ENCODE measurements around the gene ERICH3. TPM values are rescaled to one million over a fixed set of nuclear protein-coding genes. Genes with fewer than 3 reads are reported as not detected.

ERICH3 gene
- total and polyA plus RNA-seq, 11 donors = 0.03 to 0.21 (median 0.08) TPM; not detected in 8

GRCh38 chr1:74681449-74681848 is 7.9 kb upstream of the ERICH3 start:
- no peak for ATAC-seq
- DNase-seq = no peak
- WGBS, 4 donors = 85 to 88% (median 86%) methylated on average over 4 of the region's 4 CpGs
- H3K27me3 ChIP-seq = no peaks in the 10 kb centered on the region
- no peak overlapping the region for H3K27ac ChIP-seq
- H3K4me3 ChIP-seq = no peak overlapping the region
- intact Hi-C loops (cut with DNase I) = no loop called here
- H3K9me3 ChIP-seq = no peaks in the 10 kb centered on the region
- TF ChIP-seq CTCF (IDR thresholded peaks at IDR 0.05) = no peak
- TF ChIP-seq POLR2A (IDR thresholded peaks at IDR 0.05) = no peak
- H3K4me1 ChIP-seq = no peaks in the 10 kb centered on the region
- H3K36me3 ChIP-seq = no peaks in the 10 kb centered on the region

GRCh38 chr1:74681001-74681400 is 7.4 kb upstream of the ERICH3 start:
- Histone ChIP-seq H3K4me1 (no peaks in the 10 kb centered on the region), H3K36me3 (no peaks in the 10 kb centered on the region), H3K27me3 (no peaks in the 10 kb centered on the region), H3K27ac (no peak overlapping the region), H3K4me3 (no peak overlapping the region), H3K9me3 (no peaks in the 10 kb centered on the region)
- no peak for ATAC-seq
- intact Hi-C loops (cut with DNase I) = no loop called here
- no peak for TF ChIP-seq POLR2A (IDR thresholded peaks at IDR 0.05)
- TF ChIP-seq CTCF (IDR thresholded peaks at IDR 0.05) = no peak
- DNase-seq = no peak
- WGBS, 4 donors = 48 to 57% (median 51%) methylated on average over 3 of the region's 3 CpGs

- intact Hi-C loops (cut with DNase I) = no loop called here
- peaks cover 0 to 8% (median 0%) of the 10 kb centered on the region in 9 donors for H3K27me3 ChIP-seq
- H3K4me1 ChIP-seq = no peaks in the 10 kb centered on the region
- H3K27ac ChIP-seq = no peak overlapping the region
- H3K36me3 ChIP-seq = no peaks in the 10 kb centered on the region
- no peak overlapping the region for H3K4me3 ChIP-seq
- no peak for TF ChIP-seq CTCF (IDR thresholded peaks at IDR 0.05)
- TF ChIP-seq POLR2A (IDR thresholded peaks at IDR 0.05) = no peak
- ATAC-seq (no peak), DNase-seq (no peak)
- WGBS, 4 donors = 89 to 96% (median 94%) methylated on average over 2 of the region's 2 CpGs
- no peaks in the 10 kb centered on the region for H3K9me3 ChIP-seq
These were observed 6.2 kb upstream of the ERICH3 start for GRCh38 chr1:74679811-74680210.

GRCh38 chr1:74677926-74678325 is 4.3 kb upstream of the ERICH3 start:
- no peak overlapping the region for H3K27ac ChIP-seq
- DNase-seq (no peak), ATAC-seq (no peak)
- H3K4me3 ChIP-seq = no peak overlapping the region
- peaks cover 0 to 10% (median 0%) of the 10 kb centered on the region in 12 donors for H3K4me1 ChIP-seq
- intact Hi-C loops (cut with DNase I) = no loop called here
- peaks cover 0 to 25% (median 13%) of the 10 kb centered on the region in 9 donors for H3K27me3 ChIP-seq
- H3K9me3 ChIP-seq = no peaks in the 10 kb centered on the region
- TF ChIP-seq POLR2A (IDR thresholded peaks at IDR 0.05) (no peak), CTCF (IDR thresholded peaks at IDR 0.05) (no peak)
- H3K36me3 ChIP-seq = no peaks in the 10 kb centered on the region

Data from heart left ventricle (tissue), 16 donors.